ENCODE measurements around the gene SAXO1. TPM values are rescaled to one million over a fixed set of nuclear protein-coding genes. Genes with fewer than 3 reads are reported as not detected.
A peak's percentile ranks its signal among the peaks of the same experiment; 100 is the strongest.

SAXO1 gene
- total RNA-seq, 2 donors from 2014 or later: 0.05 TPM; not detected in 1

DNA sequence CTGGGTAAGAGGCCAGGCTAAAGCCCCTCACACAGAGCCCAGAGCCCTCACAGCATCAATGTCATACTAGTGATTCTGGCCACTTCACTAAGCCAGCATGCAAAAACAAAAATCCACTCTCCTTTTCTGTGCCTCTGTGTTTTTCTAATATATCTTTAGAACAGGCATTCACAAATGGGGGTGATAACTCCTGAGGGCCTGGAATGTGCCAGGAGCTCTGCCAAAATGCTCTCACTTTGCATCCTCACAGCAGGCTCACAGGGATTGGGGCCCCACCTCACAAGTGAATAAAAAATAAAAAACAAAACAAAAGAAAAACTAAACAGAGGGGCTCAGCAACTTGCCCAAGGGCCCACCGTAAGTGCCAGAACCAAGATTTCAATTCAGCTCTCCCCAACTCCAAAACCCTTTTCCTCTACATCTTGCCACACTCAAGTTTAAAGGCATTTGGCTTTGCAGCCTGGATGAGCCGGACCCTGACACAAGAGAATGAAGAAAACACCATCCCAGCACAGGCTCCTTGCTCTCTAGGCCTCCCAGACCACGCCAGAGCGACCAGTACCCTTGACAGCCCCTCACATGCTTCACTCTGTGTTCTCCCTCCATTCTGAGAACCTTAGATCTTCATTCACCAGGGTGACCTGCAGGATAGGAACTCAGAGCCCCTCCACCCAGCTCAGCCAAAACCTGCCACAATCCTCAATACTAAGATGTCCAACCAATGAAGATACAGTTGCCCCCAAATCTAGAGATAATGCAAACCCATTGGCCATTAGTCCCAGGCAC lies 51.3 kb downstream of the SAXO1 start:
- no peak overlapping the region for H3K27ac Mint-ChIP-seq
- DNase-seq (ENCODE audit: low spot score in 2 of 2) (no peak), ATAC-seq (no peak)
- peaks cover 5% of the 10 kb centered on the region in 2 donors for H3K9me3 Mint-ChIP-seq
- no peaks in the 10 kb centered on the region for H3K36me3 Mint-ChIP-seq

- Mint-ChIP-seq H3K9me3 (peaks cover 5% of the 10 kb centered on the region in 2 donors), H3K27ac (no peak overlapping the region), H3K36me3 (no peaks in the 10 kb centered on the region)
- no peak for DNase-seq (ENCODE audit: low spot score in 2 of 2)
- no peak for ATAC-seq
Measured at GRCh38 chr9:18980189-18980588, 52.8 kb downstream of the SAXO1 start.

DNA sequence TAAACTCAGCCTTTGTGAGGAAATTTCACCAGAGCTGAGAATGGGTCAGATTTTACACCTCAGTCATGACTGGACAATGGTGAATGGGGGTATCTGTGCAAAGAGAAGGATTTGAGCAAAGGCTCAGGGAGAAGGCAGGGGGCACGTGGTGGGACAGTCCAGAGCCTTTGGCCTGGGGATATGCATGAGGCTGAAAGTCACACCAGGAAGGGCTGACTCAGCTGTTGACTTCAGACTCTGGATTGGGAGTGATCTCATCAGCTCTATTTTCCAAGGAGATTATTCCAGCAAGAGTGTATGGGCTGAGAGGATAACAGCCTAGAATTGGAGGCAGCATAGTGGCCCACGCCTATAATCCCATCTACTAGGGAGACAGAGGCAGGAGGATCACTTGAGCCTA lies 53.6 kb downstream of the SAXO1 start:
- H3K36me3 Mint-ChIP-seq: no peaks in the 10 kb centered on the region
- DNase-seq (ENCODE audit: low spot score in 2 of 2): no peak
- H3K27ac Mint-ChIP-seq: no peak overlapping the region
- H3K9me3 Mint-ChIP-seq: peaks cover 5% of the 10 kb centered on the region in 2 donors
- ATAC-seq: no peak

DNA sequence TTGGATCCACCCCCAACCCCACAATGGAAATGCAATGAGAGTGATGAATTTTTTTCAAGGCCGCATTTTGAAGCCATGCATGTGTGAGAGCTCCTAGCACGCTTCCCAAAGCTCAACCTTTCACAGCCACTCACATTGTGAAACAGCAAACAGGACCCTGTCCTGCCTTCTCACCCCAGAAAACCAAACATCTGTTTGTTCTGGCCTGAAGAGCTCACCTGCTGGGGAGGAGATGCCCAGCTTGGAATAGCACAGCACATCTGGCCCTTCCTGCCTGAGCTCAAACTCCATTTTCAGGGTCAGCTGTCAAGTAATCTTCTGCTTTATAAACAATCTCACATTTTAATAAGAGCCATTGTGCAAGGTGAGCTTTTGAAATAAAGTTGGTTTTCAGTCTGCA lies 54.8 kb downstream of the SAXO1 start:
- Mint-ChIP-seq H3K27ac (no peak overlapping the region), H3K36me3 (no peaks in the 10 kb centered on the region), H3K9me3 (peaks cover 5% of the 10 kb centered on the region in 2 donors)
- ATAC-seq (no peak), DNase-seq (ENCODE audit: low spot score in 2 of 2) (no peak)

DNA sequence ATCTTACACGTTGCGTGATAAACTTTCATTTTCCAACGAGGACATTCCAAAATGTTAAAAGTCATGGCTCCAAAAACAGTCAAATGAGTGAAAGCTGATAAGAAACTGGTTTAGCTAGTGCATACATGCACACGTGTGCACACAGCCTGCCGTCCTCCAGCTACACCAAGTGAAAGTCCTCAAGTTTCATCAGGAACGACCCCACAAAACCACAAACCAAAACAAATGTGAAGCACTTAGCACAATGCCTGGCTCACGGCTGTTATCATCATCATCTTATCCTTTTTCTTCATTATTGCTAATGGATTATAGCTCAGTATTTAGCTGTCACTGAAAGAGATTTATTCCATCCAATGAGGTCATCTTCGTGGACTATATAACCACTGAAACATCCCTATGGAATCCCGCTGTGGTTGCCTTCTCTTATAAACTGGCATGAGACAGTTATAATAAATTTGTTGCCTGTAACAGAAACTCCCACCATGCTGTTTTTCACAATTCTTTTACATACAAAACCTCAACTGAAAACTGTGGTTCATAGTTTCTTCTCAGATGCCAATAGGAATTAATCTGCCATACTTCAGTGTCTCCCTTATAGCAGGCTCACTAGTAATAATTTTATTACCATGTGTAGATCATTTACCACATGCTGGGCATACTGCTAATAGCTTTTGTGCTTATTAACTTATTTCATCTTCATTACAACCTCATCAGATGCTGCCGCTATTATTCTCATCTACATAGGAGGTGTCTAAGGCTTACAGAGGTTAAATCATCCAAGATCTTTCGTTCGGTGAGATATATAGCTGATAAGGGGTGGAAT lies 56.1 kb downstream of the SAXO1 start:
- ATAC-seq: no peak

DNA sequence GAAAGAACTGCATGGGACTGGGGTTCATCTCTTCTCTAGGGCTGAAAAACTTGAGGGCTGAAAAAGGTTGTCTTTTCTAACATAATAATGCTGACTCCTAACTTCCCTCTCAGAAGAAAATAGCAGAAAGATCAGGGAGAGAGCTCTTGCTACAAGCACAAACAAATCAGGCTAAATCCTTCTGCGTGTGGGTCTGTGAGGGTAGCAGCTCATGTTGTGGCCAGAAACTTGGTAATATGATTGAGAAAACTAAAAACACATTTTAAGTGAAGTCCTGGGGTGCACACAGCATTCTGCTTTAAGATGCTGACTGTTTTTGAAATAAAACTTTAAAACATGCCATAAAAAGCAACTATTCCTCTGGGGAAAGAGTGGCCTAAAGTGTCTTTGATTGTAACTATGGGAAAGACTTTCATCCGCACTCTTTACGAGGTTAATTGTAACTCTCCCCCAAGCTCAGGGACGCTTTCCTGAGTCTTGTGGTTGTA lies 56.7 kb downstream of the SAXO1 start:
- ATAC-seq: no peak
- Mint-ChIP-seq H3K9me3 (no peaks in the 10 kb centered on the region), H3K27ac (no peak overlapping the region), H3K36me3 (no peaks in the 10 kb centered on the region)
- DNase-seq (ENCODE audit: low spot score in 2 of 2): no peak

More for the DNA sequence above, 56.1 kb downstream of the SAXO1 start:
- no peaks in the 10 kb centered on the region for H3K36me3 Mint-ChIP-seq
- no peak overlapping the region for H3K27ac Mint-ChIP-seq
- H3K9me3 Mint-ChIP-seq: no peaks in the 10 kb centered on the region
- DNase-seq (ENCODE audit: low spot score in 2 of 2): no peak

- DNase-seq (ENCODE audit: low spot score in 2 of 2) (no peak), ATAC-seq (no peak)
- Mint-ChIP-seq H3K36me3 (no peaks in the 10 kb centered on the region), H3K27ac (no peak overlapping the region), H3K9me3 (no peaks in the 10 kb centered on the region)
Measured at GRCh38 chr9:18973348-18973747, 59.7 kb downstream of the SAXO1 start.

DNA sequence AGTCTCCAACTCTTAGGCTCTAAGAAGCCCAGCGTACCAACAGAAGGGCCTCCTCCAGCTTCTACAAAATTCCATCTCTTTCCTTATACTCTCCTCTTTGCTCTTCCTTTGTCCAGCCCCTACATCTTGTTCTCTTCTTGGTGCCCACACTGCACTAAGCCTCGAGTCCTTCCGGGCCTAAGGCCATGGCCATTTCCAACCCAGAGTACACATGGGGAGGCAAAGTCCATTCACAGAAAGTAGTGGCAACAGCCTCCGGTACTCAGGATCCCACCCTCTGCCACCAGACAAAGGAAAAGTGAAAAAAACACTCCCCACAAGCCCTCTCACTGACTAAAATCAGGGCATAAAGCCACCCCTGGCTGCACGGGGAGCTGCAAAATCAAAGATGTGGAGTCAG lies 60.3 kb downstream of the SAXO1 start:
- H3K36me3 Mint-ChIP-seq: no peaks in the 10 kb centered on the region
- H3K27ac Mint-ChIP-seq: no peak overlapping the region
- DNase-seq (ENCODE audit: low spot score in 2 of 2) (no peak), ATAC-seq (no peak)
- no peaks in the 10 kb centered on the region for H3K9me3 Mint-ChIP-seq

GRCh38 chr9:18971909-18972308 lies 61.1 kb downstream of the SAXO1 start:
- ATAC-seq (no peak), DNase-seq (ENCODE audit: low spot score in 2 of 2) (no peak)
- Mint-ChIP-seq H3K27ac (peak overlapping the region in 1 of 2 donors; percentile 72), H3K36me3 (peaks cover 0 to 1% of the 10 kb centered on the region in 2 donors), H3K9me3 (peaks cover 0 to under 1% of the 10 kb centered on the region in 2 donors)

DNA sequence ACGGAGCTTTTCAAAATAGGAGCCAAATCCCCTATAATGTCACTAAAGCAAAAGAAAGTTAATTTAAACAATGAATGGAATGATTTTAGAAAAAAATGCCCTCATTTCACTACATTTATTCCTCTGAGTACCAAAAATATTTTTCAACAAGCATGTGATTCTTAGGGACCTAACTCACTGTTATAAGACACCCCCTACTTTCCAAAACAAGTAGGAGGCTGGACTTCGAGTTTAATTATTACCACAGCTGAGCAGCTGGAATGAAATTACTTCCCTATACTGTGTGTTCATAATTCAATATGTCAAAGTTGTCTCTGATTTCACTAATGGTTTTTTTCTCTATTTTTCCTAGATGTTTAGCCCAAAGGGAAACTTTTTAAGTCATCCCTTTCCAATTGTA lies 61.6 kb downstream of the SAXO1 start:
- DNase-seq (ENCODE audit: low spot score in 2 of 2) (no peak), ATAC-seq (no peak)
- Mint-ChIP-seq H3K9me3 (peaks cover 2 to 6% of the 10 kb centered on the region in 2 donors), H3K36me3 (peaks cover 0 to 6% of the 10 kb centered on the region in 2 donors), H3K27ac (no peak overlapping the region)

DNA sequence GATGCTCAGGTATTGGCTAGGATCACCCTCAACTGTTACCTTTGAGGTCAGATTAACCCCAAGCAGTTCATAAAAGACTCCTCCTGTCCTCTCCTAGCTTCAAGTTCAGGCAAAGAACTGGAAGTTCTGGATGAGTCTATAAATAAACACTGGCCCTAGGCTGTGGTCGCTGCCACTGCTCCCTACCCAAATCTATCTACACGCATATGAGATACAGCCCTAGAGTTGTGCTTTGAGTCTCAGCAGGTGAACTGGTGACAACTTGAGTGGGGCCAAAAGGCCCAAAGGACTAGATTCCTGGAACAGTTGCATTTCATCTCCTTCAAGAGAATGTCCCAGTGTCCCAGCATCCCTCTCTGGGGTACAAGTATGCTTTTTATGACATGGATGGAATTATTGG lies 62.6 kb downstream of the SAXO1 start:
- no peak for DNase-seq (ENCODE audit: low spot score in 2 of 2)
- H3K36me3 Mint-ChIP-seq: peaks cover 0 to 12% of the 10 kb centered on the region in 2 donors
- ATAC-seq: no peak
- peaks cover 6 to 11% of the 10 kb centered on the region in 2 donors for H3K9me3 Mint-ChIP-seq
- H3K27ac Mint-ChIP-seq: no peak overlapping the region

- Mint-ChIP-seq H3K36me3 (peaks cover 0 to 16% of the 10 kb centered on the region in 2 donors), H3K9me3 (peaks cover 6 to 19% of the 10 kb centered on the region in 2 donors), H3K27ac (no peak overlapping the region)
- DNase-seq (ENCODE audit: low spot score in 2 of 2) (no peak), ATAC-seq (no peak)
Measured at GRCh38 chr9:18969128-18969527, 63.9 kb downstream of the SAXO1 start.

DNA sequence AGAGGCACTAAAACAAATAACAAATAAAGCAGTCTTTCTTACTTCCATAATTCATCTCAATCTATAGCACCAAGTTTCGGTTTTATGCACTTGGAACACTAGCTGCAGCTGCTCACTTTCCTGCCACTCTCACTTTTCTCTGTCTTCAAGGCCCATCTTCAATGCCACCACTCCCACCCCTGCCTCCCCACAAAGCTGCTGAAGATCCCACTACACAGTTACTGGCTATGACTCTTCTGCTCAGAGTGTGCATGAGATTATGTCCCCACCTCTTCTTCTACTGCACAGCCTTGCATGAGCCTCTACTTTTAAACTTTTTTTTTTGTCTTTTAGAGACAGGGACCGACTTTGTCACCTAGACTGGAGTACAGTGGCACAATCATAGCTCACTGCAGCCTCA lies 77.4 kb downstream of the SAXO1 start:
- no peak for DNase-seq (ENCODE audit: low spot score in 2 of 2)
- no peaks in the 10 kb centered on the region for H3K9me3 Mint-ChIP-seq
- ATAC-seq: no peak
- H3K27ac Mint-ChIP-seq: no peak overlapping the region
- no peaks in the 10 kb centered on the region for H3K36me3 Mint-ChIP-seq

- Mint-ChIP-seq H3K36me3 (no peaks in the 10 kb centered on the region), H3K27ac (no peak overlapping the region), H3K9me3 (no peaks in the 10 kb centered on the region)
- DNase-seq (ENCODE audit: low spot score in 2 of 2): no peak
- ATAC-seq: no peak
Measured at GRCh38 chr9:18951936-18952335, 81.1 kb downstream of the SAXO1 start.

GRCh38 chr9:18947892-18948339 lies 85.1 kb downstream of the SAXO1 start:
- ATAC-seq: peak in 1 of 2 donors; percentile 45

GRCh38 chr9:18942801-18943200 lies 90.2 kb downstream of the SAXO1 start:
- Mint-ChIP-seq H3K9me3 (no peaks in the 10 kb centered on the region), H3K27ac (no peak overlapping the region), H3K36me3 (no peaks in the 10 kb centered on the region)
- no peak for DNase-seq (ENCODE audit: low spot score in 2 of 2)
- no peak for ATAC-seq

More at GRCh38 chr9:18947892-18948339, 85.1 kb downstream of the SAXO1 start:
- no peak for DNase-seq (ENCODE audit: low spot score in 2 of 2)
- H3K27ac Mint-ChIP-seq: no peak overlapping the region
- H3K36me3 Mint-ChIP-seq: no peaks in the 10 kb centered on the region
- H3K9me3 Mint-ChIP-seq: no peaks in the 10 kb centered on the region

DNA sequence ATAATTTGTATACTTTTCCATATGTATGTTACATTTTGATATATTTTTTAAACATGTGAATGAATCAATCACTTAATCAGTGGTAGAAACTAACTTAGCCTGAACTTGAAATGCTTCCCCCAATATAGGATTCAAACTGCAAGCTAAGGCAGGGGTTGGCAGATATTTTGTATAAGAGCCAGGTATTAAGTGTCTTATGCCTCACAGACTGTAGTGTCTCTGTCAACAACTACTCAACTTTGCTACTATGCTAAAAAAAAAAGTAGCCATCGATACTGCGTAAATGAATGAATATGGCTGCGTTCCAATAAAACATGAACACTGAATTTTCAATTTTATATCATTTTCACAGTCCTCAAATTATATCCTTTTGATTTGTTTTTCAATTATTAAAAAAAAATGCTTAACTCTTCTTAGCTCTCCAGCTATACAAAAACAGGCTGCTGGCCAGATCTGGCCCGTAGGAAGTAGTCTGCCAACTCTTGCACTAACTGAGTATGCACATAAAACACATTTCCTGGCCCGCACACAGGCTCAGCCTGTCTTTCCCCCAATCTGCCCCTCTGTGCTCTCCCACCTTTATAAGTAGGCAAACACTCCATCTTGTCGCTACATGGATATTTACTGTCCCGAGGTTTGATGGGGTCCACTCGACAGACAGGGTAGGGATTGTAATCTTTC lies 91.8 kb downstream of the SAXO1 start:
- ATAC-seq: no peak

More for the DNA sequence above, 91.8 kb downstream of the SAXO1 start:
- H3K27ac Mint-ChIP-seq: no peak overlapping the region
- H3K36me3 Mint-ChIP-seq: no peaks in the 10 kb centered on the region
- no peak for DNase-seq (ENCODE audit: low spot score in 2 of 2)
- no peaks in the 10 kb centered on the region for H3K9me3 Mint-ChIP-seq
